Stimulated activated CD8-positive, alpha-beta memory T cell treated with anti-CD3 and anti-CD28 coated beads, Interleukin-7, amount 100 ng/mL, for 24 hours (primary cell): Measurements from ENCODE around the gene MAML3.

Experiments
- DNase-seq: peaks from one replicate; pipeline ENCODE4 v3.0.0-alpha.2; 2020; ENCODE audit warnings: low read depth

MAML3 gene

DNA sequence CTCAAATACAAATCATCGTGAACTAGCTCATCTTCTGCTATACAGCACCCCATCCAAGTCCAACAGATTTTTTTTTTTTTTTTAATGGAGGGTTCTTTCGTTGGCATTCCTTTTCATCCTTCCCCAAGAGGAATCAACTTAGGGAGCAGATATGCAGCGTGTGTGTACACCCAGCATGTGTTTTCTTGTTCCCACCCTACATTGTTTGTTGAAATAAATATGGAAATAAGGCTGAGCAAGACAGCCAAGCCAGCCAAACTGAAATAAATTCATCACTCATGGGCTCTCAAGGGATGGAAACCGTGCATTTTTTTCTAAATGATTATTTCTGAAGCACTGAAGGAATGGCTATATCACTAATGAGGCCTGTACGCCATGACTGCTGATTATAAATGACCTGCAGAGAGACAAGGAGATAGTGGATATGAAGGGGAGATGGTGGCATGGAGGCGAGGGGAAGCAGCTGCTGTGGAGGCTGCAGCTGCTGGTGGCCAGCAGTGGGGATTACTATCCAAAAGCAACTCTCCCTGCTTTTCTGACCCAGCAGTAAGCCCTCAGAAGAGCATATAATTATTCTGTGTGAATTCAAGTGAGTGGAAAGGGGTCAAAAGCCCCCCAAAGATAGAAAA, 314.5 kb downstream of the MAML3 start:
- DNase-seq, result no peak

- no peak for DNase-seq
Observed at GRCh38 chr4:139838811-139839210, 315.2 kb downstream of the MAML3 start.

GRCh38 chr4:139834981-139835391, 319.0 kb downstream of the MAML3 start:
- DNase-seq, result no peak

DNA sequence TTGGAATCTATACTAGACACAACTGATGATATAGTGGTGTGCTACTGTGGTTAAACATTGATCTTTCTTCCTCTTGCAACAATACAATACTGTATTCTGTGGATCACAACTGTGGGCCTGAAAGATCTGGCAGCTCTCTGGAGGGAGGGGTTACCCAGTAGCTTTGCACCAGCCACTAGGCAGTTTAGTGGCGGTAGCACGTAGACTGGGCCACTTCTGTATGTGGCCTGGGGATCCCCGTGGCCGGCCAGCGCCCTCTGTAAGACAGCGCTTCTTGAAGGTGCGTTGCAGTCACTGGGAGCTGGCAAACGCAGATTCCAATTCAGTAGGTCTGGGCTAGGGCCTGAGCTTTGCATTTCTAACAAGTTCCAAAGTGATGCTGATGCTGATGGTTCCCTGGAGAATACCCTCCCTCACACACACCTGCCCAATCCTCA, 319.7 kb downstream of the MAML3 start:
- no peak for DNase-seq

GRCh38 chr4:139833151-139833910, 320.7 kb downstream of the MAML3 start:
- no peak for DNase-seq

DNA sequence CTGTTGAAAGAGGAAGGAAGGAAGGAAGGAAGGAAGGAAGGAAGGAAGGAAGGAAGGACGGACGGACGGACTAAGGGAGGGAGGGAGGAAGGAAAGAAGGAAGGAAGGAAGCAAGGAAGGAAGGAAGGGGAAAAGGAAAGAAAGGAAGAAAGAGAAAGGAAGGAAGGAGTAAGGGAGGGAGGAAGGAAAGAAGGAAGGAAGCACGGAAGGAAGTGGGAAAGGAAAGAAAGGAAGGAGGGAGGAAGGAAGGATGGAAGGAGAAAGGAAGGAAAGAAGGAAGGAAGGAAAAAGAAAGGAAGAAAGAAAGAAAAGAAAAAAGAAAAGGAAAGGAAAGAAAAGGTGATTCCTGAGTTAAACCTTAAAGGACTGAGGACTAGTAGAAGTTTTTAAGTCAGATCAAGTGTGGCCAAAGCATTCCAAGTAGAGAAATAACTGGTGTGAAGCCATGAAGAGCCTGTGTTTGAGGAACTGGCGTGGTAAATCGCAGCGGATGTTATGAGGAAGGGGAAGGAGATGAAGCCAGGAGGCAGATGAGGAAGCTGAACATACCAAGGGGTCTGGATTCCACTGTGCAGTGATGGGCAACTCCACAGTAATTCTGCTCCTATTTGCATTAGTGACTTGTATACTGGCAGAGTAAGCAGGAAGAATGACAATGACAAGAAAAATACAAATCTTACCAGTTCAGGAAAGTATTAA, 324.9 kb downstream of the MAML3 start:
- DNase-seq, result no peak

- DNase-seq, result no peak
Observed at GRCh38 chr4:139826426-139826825, 327.6 kb downstream of the MAML3 start.

DNA sequence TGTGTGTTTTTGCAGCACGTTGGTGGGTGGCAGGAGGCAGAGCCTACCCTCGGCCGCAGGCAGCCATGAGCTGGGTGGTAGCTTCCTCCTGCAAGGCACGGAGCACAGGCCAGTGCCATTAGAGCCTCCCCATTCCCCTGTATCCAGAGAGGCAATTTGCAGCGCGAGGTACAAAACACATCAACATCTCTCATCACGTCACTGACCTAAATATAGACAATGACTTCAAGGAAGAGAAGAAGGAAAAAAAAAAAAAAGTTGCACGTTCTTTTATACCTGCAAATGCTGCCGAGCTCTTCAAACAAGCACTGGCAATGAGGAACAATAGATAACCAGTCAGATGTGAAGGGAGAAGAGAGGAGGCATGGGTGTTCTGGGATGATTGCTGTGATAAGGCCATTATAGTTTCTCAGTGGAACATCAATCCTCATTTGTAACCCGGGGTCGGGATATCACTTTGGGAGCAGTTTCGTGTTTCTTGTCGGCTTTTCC, 328.4 kb downstream of the MAML3 start:
- DNase-seq, result no peak

- DNase-seq, result no peak
Observed at GRCh38 chr4:139824882-139825522, 329.0 kb downstream of the MAML3 start.

DNA sequence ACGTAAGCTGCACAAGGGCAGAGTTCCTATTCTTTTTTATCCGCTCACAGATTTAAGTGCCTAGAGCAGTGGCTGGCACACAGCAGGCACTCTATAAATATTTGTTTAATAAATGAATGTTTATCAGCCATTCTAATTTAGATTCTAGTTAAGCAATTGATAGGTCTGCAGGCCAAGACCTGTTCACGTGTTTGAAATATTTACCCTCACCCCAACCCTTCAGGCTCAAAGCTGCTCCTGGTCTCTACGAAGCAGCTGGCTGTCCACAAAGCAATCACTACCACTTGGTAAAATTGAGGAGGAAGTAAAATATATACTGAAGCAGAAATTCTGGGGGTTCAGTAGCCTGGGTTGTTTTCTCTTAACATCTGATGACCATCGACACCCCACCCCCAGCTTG, 330.2 kb downstream of the MAML3 start:
- DNase-seq, result no peak

GRCh38 chr4:139823345-139823744, 330.6 kb downstream of the MAML3 start:
- DNase-seq, result no peak

DNA sequence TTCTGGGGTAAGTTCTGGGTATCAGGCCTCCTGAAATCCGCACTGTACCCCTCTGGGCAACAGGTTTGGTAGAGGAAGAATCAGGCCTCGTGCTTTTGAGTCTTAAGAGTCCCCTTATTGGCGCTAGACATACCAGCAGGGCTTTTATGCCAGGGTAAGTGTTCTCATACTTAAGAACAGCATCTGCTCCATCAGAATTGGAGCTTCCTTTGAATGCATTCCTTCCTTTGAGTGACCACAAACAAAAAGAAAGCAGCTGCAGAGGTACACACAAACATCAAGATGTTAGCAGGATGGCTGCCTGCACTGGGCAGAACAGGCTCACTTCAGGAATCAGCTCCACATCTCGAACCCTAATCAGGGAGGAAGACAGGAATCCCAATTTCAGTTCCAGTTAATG, 331.6 kb downstream of the MAML3 start:
- DNase-seq, result no peak

DNA sequence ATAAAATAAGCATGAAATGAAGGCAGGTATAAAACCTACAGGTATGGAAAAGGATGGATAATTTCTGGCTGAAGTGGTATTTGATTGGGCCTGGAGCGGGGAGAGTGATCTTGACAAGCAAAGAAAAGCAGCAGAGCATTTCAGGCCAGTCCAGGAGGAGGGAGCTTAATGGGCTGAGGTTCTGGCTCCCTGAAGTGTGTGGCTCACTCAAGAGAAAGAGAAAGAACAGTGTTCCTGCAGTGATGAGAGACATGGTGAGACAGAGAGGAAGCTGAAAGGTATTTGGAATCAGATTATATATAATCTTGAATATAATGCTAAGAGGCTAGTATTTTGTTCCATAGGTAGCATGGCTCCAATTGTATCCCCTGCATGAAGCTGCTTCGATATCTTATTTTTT, 334.9 kb downstream of the MAML3 start:
- no peak for DNase-seq

GRCh38 chr4:139817657-139818452, 336.1 kb downstream of the MAML3 start:
- no peak for DNase-seq

DNA sequence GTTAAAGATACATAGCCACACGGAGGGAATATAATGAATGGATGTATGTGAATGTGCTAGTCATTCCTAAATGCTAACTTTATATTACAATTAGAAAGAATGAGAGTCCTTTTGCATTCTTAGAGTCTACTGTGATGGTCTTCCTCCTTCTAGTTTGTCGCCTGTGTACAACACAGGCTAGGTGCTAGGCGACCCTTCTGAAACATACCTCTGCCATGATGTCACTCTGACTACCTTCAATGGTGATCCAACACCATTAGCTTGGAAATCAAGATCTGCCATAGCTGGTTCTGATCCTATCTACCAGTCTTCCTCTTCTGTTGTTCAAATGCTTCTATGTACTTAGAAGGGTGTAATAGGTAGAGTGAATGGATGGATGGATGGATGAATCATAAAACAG, 337.1 kb downstream of the MAML3 start:
- no peak for DNase-seq

DNA sequence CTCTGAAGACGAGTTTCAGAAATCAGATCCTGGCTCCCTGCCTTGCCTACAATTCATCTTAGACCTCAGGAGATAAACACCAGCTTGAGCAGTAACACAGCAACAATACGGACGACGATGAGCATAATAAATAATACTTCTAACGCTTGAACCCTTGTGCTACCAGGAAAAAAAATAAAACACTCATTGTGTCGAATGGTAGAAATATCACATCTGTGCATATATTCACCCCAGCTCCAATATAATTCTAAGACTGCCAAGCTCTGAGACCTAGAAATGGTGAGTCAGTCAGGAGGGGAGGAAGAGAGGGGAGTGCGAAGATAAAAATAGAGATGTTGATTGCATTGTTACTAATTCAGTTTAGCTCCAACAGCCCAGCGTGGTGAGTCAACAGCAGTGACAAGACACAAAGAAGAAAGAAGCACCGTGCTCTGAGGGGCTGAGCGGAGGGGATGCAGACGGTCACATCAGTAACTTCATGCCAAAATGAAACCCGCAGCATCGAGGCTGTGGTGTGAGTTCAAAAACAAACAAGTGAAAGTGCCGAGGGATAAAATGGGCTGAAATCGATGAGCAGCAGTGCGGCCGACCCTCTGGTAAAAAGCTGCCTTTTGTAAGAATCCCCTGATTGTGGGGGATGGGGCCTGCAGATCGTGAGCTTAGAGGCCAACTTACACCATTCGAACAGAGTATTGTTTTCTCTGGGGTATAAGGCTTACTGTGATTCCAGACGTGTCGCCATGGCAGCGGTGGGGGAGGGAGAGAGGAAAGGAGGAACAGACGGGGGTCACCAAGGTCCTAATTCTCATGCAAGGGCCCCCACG, 338.0 kb downstream of the MAML3 start:
- DNase-seq, result no peak

DNA sequence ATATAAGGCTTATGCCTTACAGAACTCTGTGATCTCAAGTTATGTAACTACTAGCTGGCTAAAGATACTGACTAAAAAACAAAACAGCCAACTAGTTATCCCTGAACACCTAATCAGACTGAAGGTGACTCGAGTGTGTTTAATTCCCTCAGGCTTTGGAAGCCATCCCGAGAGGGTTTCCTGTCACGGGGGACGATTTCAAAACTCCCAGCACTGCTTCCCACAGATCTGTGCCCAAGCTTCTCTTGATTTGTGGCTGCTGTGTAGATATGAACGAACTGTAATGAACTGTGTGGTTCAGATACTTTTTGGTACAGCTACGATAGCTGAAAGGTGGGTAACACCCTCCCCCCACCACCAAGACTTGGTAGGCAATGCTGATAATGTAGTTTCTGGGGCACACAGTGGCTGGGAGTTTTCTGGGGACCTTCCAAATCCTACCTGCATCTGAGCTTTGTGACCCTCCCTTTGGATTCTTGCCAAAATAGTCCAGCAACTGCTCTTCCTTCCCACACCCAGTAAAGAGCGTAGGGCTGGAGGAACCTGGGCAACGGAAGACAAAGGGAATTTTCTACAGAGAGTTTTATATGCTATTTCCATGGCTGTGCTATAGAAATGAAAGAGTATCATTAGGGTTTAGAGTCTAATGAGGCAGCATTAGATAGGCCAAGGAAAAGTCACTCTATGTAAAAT, 339.5 kb downstream of the MAML3 start:
- no peak for DNase-seq

DNA sequence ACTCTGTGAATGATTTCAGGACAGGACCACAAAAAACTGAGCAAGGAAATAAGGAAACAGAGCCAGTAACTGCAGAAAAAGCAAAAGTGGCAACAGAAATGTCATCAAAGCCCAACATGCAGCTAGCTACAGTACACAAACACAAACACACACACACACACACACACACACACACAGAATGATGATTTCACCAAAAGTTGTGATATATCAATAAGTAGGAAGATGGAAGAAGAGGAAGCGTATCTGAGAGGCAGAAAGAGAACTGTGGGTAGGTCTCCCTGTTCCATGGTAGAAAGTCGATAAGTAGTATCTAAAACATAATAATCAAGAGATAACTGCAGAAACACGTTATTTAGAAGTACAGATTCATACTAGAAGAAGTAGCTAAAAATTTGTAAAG, 340.1 kb downstream of the MAML3 start:
- DNase-seq, result no peak

DNA sequence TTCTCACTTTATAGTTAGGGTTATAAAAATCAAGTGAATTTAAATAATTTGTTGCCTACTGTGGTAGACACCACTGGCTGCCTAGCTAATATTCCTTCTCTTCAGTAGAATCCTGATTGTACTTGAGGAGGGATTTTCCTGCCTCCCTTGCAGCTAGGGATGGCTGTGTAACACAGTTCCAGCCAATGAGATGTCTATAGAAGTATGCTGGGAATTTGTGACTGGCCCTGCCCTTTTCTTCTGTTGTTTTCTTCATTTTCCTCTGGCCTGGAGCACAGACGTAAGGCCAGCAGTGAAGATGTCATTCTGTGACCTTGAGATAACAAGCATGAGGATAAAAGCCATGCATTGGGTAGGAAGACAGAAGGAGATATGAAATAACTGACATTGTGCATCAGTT, 343.3 kb downstream of the MAML3 start:
- no peak for DNase-seq

GRCh38 chr4:139809757-139810140, 344.2 kb downstream of the MAML3 start:
- no peak for DNase-seq
